H9 (cell line): Measurements from ENCODE around the gene USP44. TPM values are rescaled to one million over a fixed set of nuclear protein-coding genes. Genes with fewer than 3 reads are reported as not detected.

Source experiments
- DNase-seq: peaks from one replicate; pipeline ENCODE4 v3.0.0-alpha.2; 2017
- H2AFZ ChIP-seq: one replicate; pipeline ENCODE4 v1.6.1; 2013; ENCODE audit warnings: mild to moderate bottlenecking, low read length, control low read depth, moderate library complexity
- H2AK5ac ChIP-seq: 2 replicates; pipeline ENCODE4 v1.6.1; 2013; ENCODE audit warnings: low read length, control low read depth, mixed read lengths; ENCODE audit not compliant: insufficient read length
- H2BK120ac ChIP-seq: one replicate; pipeline ENCODE4 v1.6.1; 2013; ENCODE audit warnings: low read depth, mild to moderate bottlenecking, low read length, control low read depth, inconsistent platforms; ENCODE audit not compliant: poor library complexity, severe bottlenecking
- H2BK12ac ChIP-seq: 2 replicates; pipeline ENCODE4 v1.6.1; 2013; ENCODE audit warnings: low read length, control low read depth, mixed read lengths, low read depth; ENCODE audit not compliant: insufficient read length
- H2BK15ac ChIP-seq: 2 replicates; pipeline ENCODE4 v1.6.1; 2013; ENCODE audit warnings: low read depth, low read length, control low read depth
- H2BK20ac ChIP-seq: one replicate; pipeline ENCODE4 v1.6.1; 2013; ENCODE audit warnings: low read depth, mild to moderate bottlenecking, low read length, control low read depth, inconsistent platforms; ENCODE audit not compliant: poor library complexity, severe bottlenecking
- H2BK5ac ChIP-seq: 2 replicates; pipeline ENCODE4 v1.6.1; 2013; ENCODE audit warnings: low read length, control low read depth, mixed read lengths; ENCODE audit not compliant: insufficient read length
- H3K14ac ChIP-seq: 2 replicates; pipeline ENCODE4 v1.6.1; 2013; ENCODE audit warnings: low read length, control low read depth; ENCODE audit not compliant: insufficient read depth
- H3K18ac ChIP-seq: 2 replicates; pipeline ENCODE4 v1.6.1; 2013; ENCODE audit warnings: low read depth, mild to moderate bottlenecking, mixed read lengths, low read length, control low read depth; ENCODE audit not compliant: insufficient read length
- H3K23ac ChIP-seq: 2 replicates; pipeline ENCODE4 v1.6.1; 2013; ENCODE audit warnings: low read length, control low read depth, mixed read lengths, low read depth; ENCODE audit not compliant: insufficient read length
- H3K23me2 ChIP-seq: 2 replicates; pipeline ENCODE4 v1.6.1; 2013; ENCODE audit warnings: low read depth, mild to moderate bottlenecking, mixed read lengths, low read length, control low read depth; ENCODE audit not compliant: insufficient read length, poor library complexity, severe bottlenecking
- H3K27ac ChIP-seq: 2 replicates; pipeline ENCODE4 v1.5.1; 2013; ENCODE audit warnings: low read length, control low read depth, mixed read lengths, low read depth; ENCODE audit not compliant: insufficient read length
- H3K27me3 ChIP-seq: 2 replicates; pipeline ENCODE4 v1.6.1; 2013; ENCODE audit warnings: low read length, control low read depth, inconsistent platforms; ENCODE audit not compliant: insufficient read depth
- H3K4ac ChIP-seq: 2 replicates; pipeline ENCODE4 v1.6.1; 2013; ENCODE audit warnings: low read depth, mild to moderate bottlenecking, control low read depth, inconsistent platforms, low read length, moderate library complexity
- H3K4me1 ChIP-seq: 2 replicates; pipeline ENCODE4 v1.6.1; 2013; ENCODE audit warnings: low read length, control low read depth, inconsistent platforms; ENCODE audit not compliant: insufficient read depth
- H3K4me2 ChIP-seq: 2 replicates; pipeline ENCODE4 v1.6.1; 2013; ENCODE audit warnings: low read length, control low read depth, mixed read lengths; ENCODE audit not compliant: insufficient read length, insufficient read depth
- H3K56ac ChIP-seq: 2 replicates; pipeline ENCODE4 v1.6.1; 2013; ENCODE audit warnings: low read depth, mild to moderate bottlenecking, mixed read lengths, low read length, control low read depth; ENCODE audit not compliant: insufficient read length
- H3K79me1 ChIP-seq: 2 replicates; pipeline ENCODE4 v1.6.1; 2013; ENCODE audit warnings: low read depth, mild to moderate bottlenecking, moderate library complexity, low read length, control low read depth, inconsistent platforms; ENCODE audit not compliant: insufficient read depth, poor library complexity, severe bottlenecking
- H3K79me2 ChIP-seq: 2 replicates; pipeline ENCODE4 v1.6.1; 2013; ENCODE audit warnings: low read length, control low read depth, inconsistent platforms; ENCODE audit not compliant: insufficient read depth
- H3K9ac ChIP-seq: 2 replicates; pipeline ENCODE4 v1.6.1; 2013; ENCODE audit warnings: low read length, control low read depth, mixed read lengths; ENCODE audit not compliant: insufficient read length; ENCODE audit errors: extremely low read depth
- H3K9me3 ChIP-seq: one replicate; pipeline ENCODE4 v1.6.1; 2013; ENCODE audit warnings: low read depth, low read length, inconsistent platforms; ENCODE audit not compliant: control insufficient read depth
- H3T11ph ChIP-seq: one replicate; pipeline ENCODE4 v1.6.1; 2013; ENCODE audit warnings: mild to moderate bottlenecking, low read length, control low read depth, inconsistent platforms
- H4K20me1 ChIP-seq: one replicate; pipeline ENCODE4 v1.6.1; 2013; ENCODE audit not compliant: control insufficient read depth, insufficient read length, insufficient read depth
- H4K5ac ChIP-seq: 2 replicates; pipeline ENCODE4 v1.6.1; 2013; ENCODE audit warnings: low read depth, mild to moderate bottlenecking, mixed read lengths, low read length, control low read depth; ENCODE audit not compliant: insufficient read length
- H4K8ac ChIP-seq: replicated peaks from 2 replicates; pipeline ENCODE4 v1.6.1; 2013; ENCODE audit warnings: low read length, control low read depth, mixed read lengths, low read depth; ENCODE audit not compliant: insufficient read length
- H4K91ac ChIP-seq: 2 replicates; pipeline ENCODE4 v1.6.1; 2013; ENCODE audit warnings: low read depth, mild to moderate bottlenecking, moderate library complexity, mixed read lengths, low read length, control low read depth; ENCODE audit not compliant: insufficient read length
- H3K27ac Mint-ChIP-seq, 3 experiments: 2 replicates in 2 of 3; 3 replicates in 1 of 3; pipeline ENCODE4 v1.8.0; 2020 to 2021; ENCODE audit warnings: mixed read lengths in 3 of 3, mild to moderate bottlenecking in 1 of 3, moderate library complexity in 1 of 3
- H3K27me3 Mint-ChIP-seq: 2 replicates; pipeline ENCODE4 v1.8.0; 2021; ENCODE audit warnings: low read depth, mild to moderate bottlenecking, moderate library complexity, mixed read lengths
- H3K36me3 Mint-ChIP-seq, 3 experiments: 2 replicates in 2 of 3; 3 replicates in 1 of 3; pipeline ENCODE4 v1.8.0; 2020 to 2021; ENCODE audit warnings: low read depth in 3 of 3, mixed read lengths in 3 of 3; ENCODE audit not compliant: insufficient read depth in 1 of 3
- H3K4me1 Mint-ChIP-seq, 2 experiments: 2 replicates each; pipeline ENCODE4 v1.8.0; 2020; ENCODE audit warnings: mixed read lengths in 2 of 2
- H3K4me3 Mint-ChIP-seq, 2 experiments: 2 replicates in 1 of 2; 3 replicates in 1 of 2; pipeline ENCODE4 v1.8.0; 2020 to 2021; ENCODE audit warnings: mild to moderate bottlenecking in 2 of 2, mixed read lengths in 2 of 2, moderate library complexity in 1 of 2
- H3K9me3 Mint-ChIP-seq, 2 experiments: 2 replicates in 1 of 2; 3 replicates in 1 of 2; pipeline ENCODE4 v1.8.0; 2020; ENCODE audit warnings: mild to moderate bottlenecking in 2 of 2, mixed read lengths in 2 of 2, moderate library complexity in 1 of 2
- WGBS: extraction: QIAGEN DNeasy Blood & Tissue Kit; methylation state at CpG from one replicate; pipeline ENCODE4 v1.1.7; 2013; ENCODE audit warnings: missing lambda C conversion rate, low lambda C conversion rate, mixed read lengths; ENCODE audit not compliant: insufficient read length; ENCODE audit errors: extremely low coverage; 5-methylcytosine and 5-hydroxymethylcytosine counted together
- total RNA-seq: library from RNA; stranded (reverse); gene quantifications from 2 replicates; pipeline ENCODE4 v1.2.1, GENCODE V29; 2021
- TF ChIP-seq, protein P1 (sequence below): fragments of 200-600 bp; sonication (generic); conservative IDR thresholded peaks from 3 replicates; pipeline ENCODE4 v1.8.0; 2021; ENCODE audit warnings: antibody characterized with exemption, mild to moderate bottlenecking

The USP44 gene
- total RNA-seq, 1 experiment from 2014 or later, result 185 TPM

DNA sequence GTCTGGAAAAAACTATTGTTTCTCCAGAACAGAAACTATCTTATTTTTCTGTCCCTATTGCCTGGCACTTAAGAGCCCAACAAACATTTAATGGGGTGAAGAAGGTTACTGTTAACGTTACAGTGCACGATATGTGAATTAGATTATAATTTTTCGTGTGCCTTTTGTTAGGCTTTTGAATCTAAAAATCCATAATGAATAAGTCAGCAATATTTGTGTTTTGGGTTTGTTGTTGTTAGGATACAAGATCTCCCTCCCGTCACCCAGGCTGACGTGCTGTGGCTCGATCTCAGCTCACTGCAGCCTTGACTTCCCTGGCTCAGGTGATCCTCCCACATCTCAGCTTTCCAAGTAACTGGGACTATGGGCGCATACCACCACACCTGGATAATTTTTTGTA, 69.4 kb downstream of the USP44 start:
- H3K18ac ChIP-seq, result no peak overlapping the region
- H3K9me3 ChIP-seq, result no peaks in the 10 kb centered on the region
- H2AFZ ChIP-seq, result no peak overlapping the region
- H3K4ac ChIP-seq, result no peak overlapping the region
- no peaks in the 10 kb centered on the region for H3K27me3 ChIP-seq
- H3K27me3 Mint-ChIP-seq, result no peaks in the 10 kb centered on the region
- no peak overlapping the region for H2BK12ac ChIP-seq
- H3K4me3 Mint-ChIP-seq, result no peak overlapping the region
- H3K9ac ChIP-seq, result no peak overlapping the region
- H2AK5ac ChIP-seq, result no peak overlapping the region
- H3K79me2 ChIP-seq, result peaks cover 24% of the 10 kb centered on the region; the same call in 1 of the 2 replicates
- H2BK15ac ChIP-seq, result no peak overlapping the region
- no peaks in the 10 kb centered on the region for H4K20me1 ChIP-seq
- H3K27ac ChIP-seq, result no peak overlapping the region
- no peak overlapping the region for H2BK120ac ChIP-seq
- H2BK5ac ChIP-seq, result no peak overlapping the region
- H4K91ac ChIP-seq, result no peak overlapping the region
- no peak overlapping the region for H3K4me2 ChIP-seq
- no peaks in the 10 kb centered on the region for H3K9me3 Mint-ChIP-seq
- no peak overlapping the region for H3T11ph ChIP-seq
- TF ChIP-seq, protein P1, sequence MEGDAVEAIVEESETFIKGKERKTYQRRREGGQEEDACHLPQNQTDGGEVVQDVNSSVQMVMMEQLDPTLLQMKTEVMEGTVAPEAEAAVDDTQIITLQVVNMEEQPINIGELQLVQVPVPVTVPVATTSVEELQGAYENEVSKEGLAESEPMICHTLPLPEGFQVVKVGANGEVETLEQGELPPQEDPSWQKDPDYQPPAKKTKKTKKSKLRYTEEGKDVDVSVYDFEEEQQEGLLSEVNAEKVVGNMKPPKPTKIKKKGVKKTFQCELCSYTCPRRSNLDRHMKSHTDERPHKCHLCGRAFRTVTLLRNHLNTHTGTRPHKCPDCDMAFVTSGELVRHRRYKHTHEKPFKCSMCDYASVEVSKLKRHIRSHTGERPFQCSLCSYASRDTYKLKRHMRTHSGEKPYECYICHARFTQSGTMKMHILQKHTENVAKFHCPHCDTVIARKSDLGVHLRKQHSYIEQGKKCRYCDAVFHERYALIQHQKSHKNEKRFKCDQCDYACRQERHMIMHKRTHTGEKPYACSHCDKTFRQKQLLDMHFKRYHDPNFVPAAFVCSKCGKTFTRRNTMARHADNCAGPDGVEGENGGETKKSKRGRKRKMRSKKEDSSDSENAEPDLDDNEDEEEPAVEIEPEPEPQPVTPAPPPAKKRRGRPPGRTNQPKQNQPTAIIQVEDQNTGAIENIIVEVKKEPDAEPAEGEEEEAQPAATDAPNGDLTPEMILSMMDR, result no peak
- no peak overlapping the region for H3K14ac ChIP-seq
- H4K5ac ChIP-seq, result no peak overlapping the region
- H3K23ac ChIP-seq, result no peak overlapping the region
- WGBS, result no CpG with 5 or more reads among the region's 7 CpGs
- H3K79me1 ChIP-seq, result peaks cover 5% of the 10 kb centered on the region
- no peak overlapping the region for H3K56ac ChIP-seq
- peaks cover 32 to 77% (median 61%) of the 10 kb centered on the region in 3 experiments for H3K36me3 Mint-ChIP-seq
- no peak for DNase-seq
- H2BK20ac ChIP-seq, result no peak overlapping the region
- H3K27ac Mint-ChIP-seq, result no peak overlapping the region
- 0 out of 4 replicates have a peak, but pooled peaks cover 0 to 2% of the 10 kb centered on the region in 2 experiments for H3K4me1 Mint-ChIP-seq
- no peaks in the 10 kb centered on the region for H3K4me1 ChIP-seq
- no peaks in the 10 kb centered on the region for H3K23me2 ChIP-seq
- H4K8ac ChIP-seq, result no peak overlapping the region
